Smooth muscle cell (in vitro differentiated cells): ENCODE results near the gene CIITA. TPM values are rescaled to one million over a fixed set of nuclear protein-coding genes. Genes with fewer than 3 reads are reported as not detected.

ENCODE experiments used
- DNase-seq: peaks from one replicate; lab custom pipeline; 2025; ENCODE audit not compliant: unreplicated experiment; lab: John Stamatoyannopoulos, UW
- H2AFZ ChIP-seq: fragments of 200-600 bp; sonication (generic); 2 replicates; pipeline ENCODE4 v1.6.0; 2016; ENCODE audit warnings: antibody characterized with exemption, low read depth, mild to moderate bottlenecking
- H3F3A ChIP-seq: fragments of 200-600 bp; sonication (generic); 2 replicates; pipeline ENCODE4 v1.6.0; 2017; ENCODE audit warnings: antibody characterized with exemption, low read depth
- H3K27ac ChIP-seq: fragments of 200-600 bp; sonication (generic); 2 replicates; pipeline ENCODE4 v1.5.1; 2016; ENCODE audit warnings: low read depth, mild to moderate bottlenecking
- H3K27me3 ChIP-seq: fragments of 200-600 bp; sonication (generic); 2 replicates; pipeline ENCODE4 v1.6.1; 2016; ENCODE audit warnings: low read depth, mild to moderate bottlenecking
- H3K36me3 ChIP-seq: fragments of 200-600 bp; sonication (generic); 2 replicates; pipeline ENCODE4 v1.5.1; 2016; ENCODE audit warnings: low read depth
- H3K4me1 ChIP-seq: fragments of 200-600 bp; sonication (generic); 2 replicates; pipeline ENCODE4 v1.5.1; 2016; ENCODE audit warnings: low read depth
- H3K4me2 ChIP-seq: fragments of 200-600 bp; sonication (generic); 2 replicates; pipeline ENCODE4 v1.6.0; 2016; ENCODE audit warnings: mild to moderate bottlenecking
- H3K4me3 ChIP-seq: fragments of 200-600 bp; sonication (generic); 2 replicates; pipeline ENCODE4 v1.5.1; 2016; ENCODE audit warnings: mild to moderate bottlenecking
- H3K79me2 ChIP-seq: fragments of 200-600 bp; sonication (generic); 2 replicates; pipeline ENCODE4 v1.6.0; 2016; ENCODE audit warnings: low read depth, mild to moderate bottlenecking
- H3K9ac ChIP-seq: fragments of 200-600 bp; sonication (generic); 2 replicates; pipeline ENCODE4 v1.6.0; 2016; ENCODE audit warnings: low read depth
- H3K9me3 ChIP-seq: fragments of 200-600 bp; sonication (generic); replicated peaks from 2 replicates; pipeline ENCODE4 v1.5.1; 2016; ENCODE audit warnings: low read depth
- H4K20me1 ChIP-seq: fragments of 200-600 bp; sonication (generic); 2 replicates; pipeline ENCODE4 v1.6.0; 2016; ENCODE audit warnings: low read depth
- CTCF ChIP-seq: fragments of 200-600 bp; sonication (generic); IDR thresholded peaks from 2 replicates; pipeline ENCODE4 v1.5.1; 2017; ENCODE audit warnings: borderline replicate concordance, mild to moderate bottlenecking, antibody characterized with exemption; ENCODE audit not compliant: insufficient read depth, poor library complexity, severe bottlenecking
- WGBS: methylation state at CpG from one replicate; pipeline ENCODE4 v1.1.7; 2016; ENCODE audit warnings: low lambda C conversion rate; 5-methylcytosine and 5-hydroxymethylcytosine counted together
- polyA plus RNA-seq: library from polyadenylated mRNA; unstranded; fragments of >200 nt; fragmentation: Nextera tagmentation; extraction: Ambion mirVana; gene quantifications from 2 replicates; pipeline ENCODE4 v1.2.1, GENCODE V29; 2016
- total RNA-seq: library from RNA; depleted of rRNA; stranded (reverse); fragments of >200 nt; gene quantifications from 2 replicates; pipeline ENCODE4 v1.2.3, GENCODE V29; 2014

The CIITA gene
- total and polyA plus RNA-seq, 2 experiments from 2014 or later, result 0.31 TPM; not detected in 1

DNA sequence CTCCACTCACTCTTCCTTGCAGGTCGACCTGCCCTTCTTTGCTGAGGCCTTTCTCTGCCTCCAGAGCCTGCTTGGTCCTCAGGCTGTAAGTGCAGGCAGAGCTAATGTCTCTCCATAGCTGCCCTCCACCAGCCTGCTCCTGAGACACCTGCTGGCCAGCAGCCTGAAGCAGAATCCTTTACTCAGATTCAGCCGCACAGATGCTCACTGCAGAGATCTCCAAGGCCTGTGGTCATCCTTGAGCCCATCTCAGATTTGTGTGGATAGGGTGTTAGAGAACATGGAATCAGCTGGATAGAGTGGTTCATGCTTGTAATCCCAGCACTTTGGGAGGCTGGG is 53.7 kb downstream of the CIITA start:
- Histone ChIP-seq H3K79me2 (peaks cover 23% of the 10 kb centered on the region), H2AFZ (no peak overlapping the region), H3K4me3 (no peak overlapping the region), H3K9ac (no peak overlapping the region), H3K27me3 (no peaks in the 10 kb centered on the region), H3F3A (no peaks in the 10 kb centered on the region), H4K20me1 (peaks cover 69% of the 10 kb centered on the region), H3K9me3 (no peaks in the 10 kb centered on the region), H3K27ac (no peak overlapping the region), H3K36me3 (no peaks in the 10 kb centered on the region), H3K4me2 (no peak overlapping the region), H3K4me1 (no peaks in the 10 kb centered on the region)
- no peak for DNase-seq
- no peak for TF ChIP-seq CTCF
- WGBS, result 89% methylated on average over 2 of the region's 2 CpGs

GRCh38 chr16:10931134-10931533 is 54.1 kb downstream of the CIITA start:
- H3K27me3 ChIP-seq, result no peaks in the 10 kb centered on the region
- no peak overlapping the region for H3K4me3 ChIP-seq
- no peaks in the 10 kb centered on the region for H3K9me3 ChIP-seq
- H2AFZ ChIP-seq, result no peak overlapping the region
- no peaks in the 10 kb centered on the region for H3K36me3 ChIP-seq
- 94% methylated on average over 7 of the region's 7 CpGs for WGBS
- H3F3A ChIP-seq, result no peaks in the 10 kb centered on the region
- H3K4me2 ChIP-seq, result no peak overlapping the region
- H4K20me1 ChIP-seq, result peaks cover 73% of the 10 kb centered on the region
- H3K27ac ChIP-seq, result no peak overlapping the region
- H3K9ac ChIP-seq, result no peak overlapping the region
- peaks cover 27% of the 10 kb centered on the region for H3K79me2 ChIP-seq
- DNase-seq, result no peak
- H3K4me1 ChIP-seq, result no peaks in the 10 kb centered on the region
- TF ChIP-seq CTCF, result no peak

DNA sequence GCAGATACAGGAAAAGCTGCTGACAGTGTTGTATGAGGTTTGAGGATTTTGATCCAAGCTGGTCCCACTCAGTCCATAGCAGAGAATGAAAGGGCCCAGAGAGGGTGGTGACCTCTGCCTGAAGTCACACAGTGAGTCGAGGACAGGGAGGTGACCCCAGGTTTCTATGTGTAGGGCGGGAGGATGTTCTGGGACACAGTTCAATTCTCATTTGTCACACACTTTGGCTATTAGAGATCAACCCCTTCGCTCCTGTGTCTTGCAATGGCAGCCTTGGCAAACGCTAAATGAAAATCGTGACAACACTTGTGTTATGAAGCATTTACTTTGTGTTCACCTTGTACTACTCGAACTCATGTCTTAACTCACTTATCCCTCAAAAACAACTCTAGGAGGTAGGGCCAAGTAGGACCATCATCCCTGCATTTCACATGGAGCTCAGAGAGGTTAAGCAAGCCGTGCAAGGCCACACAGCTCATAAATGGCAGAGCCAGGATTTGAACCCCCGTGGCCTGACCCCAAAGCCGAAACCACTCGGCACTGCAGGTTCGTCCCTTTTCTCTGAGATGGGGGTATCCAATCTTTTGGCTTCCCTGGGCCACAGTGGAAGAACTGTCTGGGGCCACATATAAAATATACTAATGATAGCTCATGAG is 55.1 kb downstream of the CIITA start:
- WGBS, result 97% methylated on average over 11 of the region's 11 CpGs
- Histone ChIP-seq H3K9ac (no peak overlapping the region), H3F3A (no peaks in the 10 kb centered on the region), H3K9me3 (no peaks in the 10 kb centered on the region), H3K4me1 (no peaks in the 10 kb centered on the region), H3K4me2 (no peak overlapping the region), H3K27me3 (no peaks in the 10 kb centered on the region), H4K20me1 (peaks cover 83% of the 10 kb centered on the region), H3K27ac (no peak overlapping the region), H2AFZ (no peak overlapping the region), H3K36me3 (no peaks in the 10 kb centered on the region), H3K79me2 (peaks cover 28% of the 10 kb centered on the region), H3K4me3 (no peak overlapping the region)
- TF ChIP-seq CTCF, result no peak
- DNase-seq, result no peak

DNA sequence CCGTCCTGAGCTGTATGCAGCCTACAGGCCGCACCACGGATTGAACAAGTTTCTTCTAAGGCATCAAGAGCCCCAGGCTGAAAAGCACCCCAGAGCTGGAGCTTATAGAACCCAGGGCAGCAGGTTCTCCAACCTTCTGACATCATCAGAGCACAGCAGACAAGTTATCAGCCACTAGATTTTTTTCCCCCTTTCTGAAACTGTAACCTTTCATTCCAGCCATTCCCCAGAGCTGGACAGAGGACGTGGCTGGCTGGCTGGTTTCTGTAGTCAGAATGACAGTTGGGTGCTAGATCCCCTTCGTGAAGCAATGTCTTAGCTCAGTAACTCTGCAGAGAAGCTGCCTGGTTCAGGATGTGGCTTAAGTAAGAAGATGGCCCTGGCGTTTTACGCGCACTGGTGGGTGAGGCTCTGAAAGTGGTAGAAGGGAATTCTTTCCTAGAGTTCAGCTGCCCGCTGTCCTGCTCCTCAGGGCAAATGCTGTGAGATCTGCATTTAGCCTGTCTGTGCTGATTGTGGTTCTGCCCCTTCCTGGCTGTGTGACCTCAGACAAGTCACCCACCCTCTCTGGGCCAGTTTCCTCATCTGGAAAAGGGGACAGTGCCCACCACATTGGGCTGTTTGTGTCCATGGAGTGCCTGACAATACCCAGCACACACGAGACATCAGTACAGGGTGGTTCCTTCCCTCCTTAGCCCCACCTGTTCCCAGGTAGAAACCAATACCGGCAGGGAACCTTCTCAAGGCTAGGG is 56.1 kb downstream of the CIITA start:
- H2AFZ ChIP-seq, result no peak overlapping the region
- no peaks in the 10 kb centered on the region for H3K36me3 ChIP-seq
- no peak for TF ChIP-seq CTCF
- WGBS, result 73% methylated on average over 11 of the region's 11 CpGs
- H3K79me2 ChIP-seq, result peaks cover 38% of the 10 kb centered on the region
- no peaks in the 10 kb centered on the region for H3K9me3 ChIP-seq
- H3K4me1 ChIP-seq, result no peaks in the 10 kb centered on the region
- H3K4me3 ChIP-seq, result no peak overlapping the region
- peaks cover 93% of the 10 kb centered on the region for H4K20me1 ChIP-seq
- no peak overlapping the region for H3K4me2 ChIP-seq
- H3F3A ChIP-seq, result no peaks in the 10 kb centered on the region
- no peak for DNase-seq
- H3K27me3 ChIP-seq, result no peaks in the 10 kb centered on the region
- no peak overlapping the region for H3K9ac ChIP-seq
- peak overlapping the region; percentile 43 for H3K27ac ChIP-seq
